Osteoblast (primary cell): Measurements from ENCODE around the gene CYP19A1. TPM values are rescaled to one million over a fixed set of nuclear protein-coding genes. Genes with fewer than 3 reads are reported as not detected.

Experiments
- DNase-seq: peaks from one replicate; pipeline ENCODE4 v3.0.0; 2011; ENCODE audit warnings: low spot score, mixed read lengths; ENCODE audit not compliant: insufficient read length; ENCODE audit errors: missing footprints
- H2AFZ ChIP-seq: 2 replicates; pipeline ENCODE4 v1.6.0; 2011; ENCODE audit warnings: mild to moderate bottlenecking, low read length
- H3K27ac ChIP-seq: 2 replicates; pipeline ENCODE4 v1.5.1; 2011; ENCODE audit warnings: mild to moderate bottlenecking, low read depth, low read length, moderate library complexity
- H3K27me3 ChIP-seq: 2 replicates; pipeline ENCODE4 v1.6.0; 2012; ENCODE audit warnings: mild to moderate bottlenecking, control low read depth, inconsistent platforms, low read length, moderate library complexity; ENCODE audit not compliant: insufficient read depth
- H3K36me3 ChIP-seq: 2 replicates; pipeline ENCODE4 v1.5.1; 2011; ENCODE audit warnings: mild to moderate bottlenecking, low read length, control low read depth, moderate library complexity; ENCODE audit not compliant: insufficient read depth
- H3K4me1 ChIP-seq: 2 replicates; pipeline ENCODE4 v1.5.1; 2011; ENCODE audit warnings: mild to moderate bottlenecking, low read length, control low read depth, moderate library complexity; ENCODE audit not compliant: insufficient read depth
- H3K4me2 ChIP-seq: 2 replicates; pipeline ENCODE4 v1.6.0; 2011; ENCODE audit warnings: mild to moderate bottlenecking, low read length; ENCODE audit not compliant: insufficient read depth
- H3K4me3 ChIP-seq: fragments of 200-600 bp; sonication (generic); 3 replicates; pipeline ENCODE4 v1.5.1; 2012; ENCODE audit warnings: mild to moderate bottlenecking, low read length, inconsistent platforms; ENCODE audit not compliant: insufficient read depth
- H3K79me2 ChIP-seq: 2 replicates; pipeline ENCODE4 v1.6.0; 2012; ENCODE audit warnings: mild to moderate bottlenecking, low read length, control low read depth, inconsistent platforms; ENCODE audit not compliant: insufficient read depth
- H3K9me3 ChIP-seq: 2 replicates; pipeline ENCODE4 v1.5.1; 2011; ENCODE audit warnings: low read depth, low read length, control low read depth
- H4K20me1 ChIP-seq: 2 replicates; pipeline ENCODE4 v1.6.0; 2012; ENCODE audit warnings: mild to moderate bottlenecking, low read length, control low read depth; ENCODE audit not compliant: insufficient read depth
- CTCF ChIP-seq: IDR thresholded peaks from 2 replicates; pipeline ENCODE4 v1.5.1; 2011; ENCODE audit warnings: mild to moderate bottlenecking, low read depth, low read length, moderate library complexity; ENCODE audit errors: extremely low read depth
- total RNA-seq: library from RNA; depleted of rRNA; stranded (reverse); fragments of >200 nt; gene quantifications from 2 replicates; pipeline ENCODE4 v1.2.3, GENCODE V29; 2012

CYP19A1 gene
- total RNA-seq, 1 donor, result 2.2 TPM

GRCh38 chr15:51378406-51378805, 40.0 kb upstream of the CYP19A1 start:
- Histone ChIP-seq H3K79me2 (no peaks in the 10 kb centered on the region), H3K27me3 (no peaks in the 10 kb centered on the region)
- no peak for TF ChIP-seq CTCF

GRCh38 chr15:51377038-51377786, 38.8 kb upstream of the CYP19A1 start:
- Histone ChIP-seq H2AFZ (no peak overlapping the region), H4K20me1 (no peaks in the 10 kb centered on the region), H3K27me3 (no peaks in the 10 kb centered on the region), H3K4me2 (no peak overlapping the region), H3K4me1 (peaks cover 11% of the 10 kb centered on the region), H3K9me3 (no peaks in the 10 kb centered on the region), H3K36me3 (no peaks in the 10 kb centered on the region), H3K27ac (no peak overlapping the region), H3K4me3 (no peak overlapping the region), H3K79me2 (no peaks in the 10 kb centered on the region)
- DNase-seq, result peak; percentile 59
- TF ChIP-seq CTCF, result no peak

More at GRCh38 chr15:51378406-51378805, 40.0 kb upstream of the CYP19A1 start:
- Histone ChIP-seq H3K9me3 (no peaks in the 10 kb centered on the region), H2AFZ (no peak overlapping the region), H3K4me3 (no peak overlapping the region), H4K20me1 (no peaks in the 10 kb centered on the region), H3K4me1 (peaks cover 11% of the 10 kb centered on the region), H3K27ac (no peak overlapping the region), H3K4me2 (no peak overlapping the region), H3K36me3 (no peaks in the 10 kb centered on the region)
- DNase-seq, result no peak

- no peaks in the 10 kb centered on the region for H3K79me2 ChIP-seq
Measured at GRCh38 chr15:51375966-51376640, 37.7 kb upstream of the CYP19A1 start.

More at GRCh38 chr15:51375966-51376640, 37.7 kb upstream of the CYP19A1 start:
- H3K9me3 ChIP-seq, result no peaks in the 10 kb centered on the region
- H3K36me3 ChIP-seq, result no peaks in the 10 kb centered on the region
- H3K27me3 ChIP-seq, result no peaks in the 10 kb centered on the region
- peak overlapping the region; percentile 66 for H3K27ac ChIP-seq
- H3K4me1 ChIP-seq, result peaks cover 11% of the 10 kb centered on the region
- H3K4me3 ChIP-seq, result no peak overlapping the region
- no peak for TF ChIP-seq CTCF
- no peak for DNase-seq
- no peak overlapping the region for H2AFZ ChIP-seq
- H4K20me1 ChIP-seq, result no peaks in the 10 kb centered on the region
- no peak overlapping the region for H3K4me2 ChIP-seq
